HepG2 (cell line): ENCODE data around the gene MSL2. TPM values are rescaled to one million over a fixed set of nuclear protein-coding genes. Genes with fewer than 3 reads are reported as not detected.

Experiments used
- ARID5B ChIP-seq: IDR thresholded peaks from 2 replicates; pipeline ENCODE4 v1.4.0; 2020; ENCODE audit warnings: mild to moderate bottlenecking, missing genetic modification reagents
- ARNTL ChIP-seq: sonication (generic); formaldehyde crosslinking; IDR thresholded peaks from 2 replicates; pipeline ENCODE4 v1.4.0; 2020; ENCODE audit warnings: mild to moderate bottlenecking, missing genetic modification reagents
- E2F1 ChIP-seq: sonication (generic); formaldehyde crosslinking; IDR thresholded peaks from 2 replicates; pipeline ENCODE4 v1.5.0; 2020; ENCODE audit warnings: missing genetic modification reagents
- FOXP4 ChIP-seq: sonication (generic); formaldehyde crosslinking; IDR thresholded peaks from 2 replicates; pipeline ENCODE4 v1.4.0; 2020; ENCODE audit warnings: missing genetic modification reagents
- HNF4A ChIP-seq: sonication (generic); formaldehyde crosslinking; IDR thresholded peaks from 2 replicates; pipeline ENCODE4 v1.4.0; 2020; ENCODE audit warnings: missing genetic modification reagents
- MED13 ChIP-seq: sonication (generic); formaldehyde crosslinking; IDR thresholded peaks from 2 replicates; pipeline ENCODE4 v1.5.0; 2020; ENCODE audit warnings: missing genetic modification reagents
- MIXL1 ChIP-seq: IDR thresholded peaks from 2 replicates; pipeline ENCODE4 v1.6.1; 2016
- NCOA1 ChIP-seq: sonication (generic); formaldehyde crosslinking; IDR thresholded peaks from 2 replicates; pipeline ENCODE4 v1.9.0; 2021; ENCODE audit warnings: missing genetic modification reagents
- NR2F6 ChIP-seq, 2 experiments: IDR thresholded peaks; 2 replicates each; pipeline ENCODE4 v1.6.1; 2016; ENCODE audit warnings: antibody characterized with exemption in 1 of 2, mild to moderate bottlenecking in 1 of 2
- NRL ChIP-seq: sonication (generic); formaldehyde crosslinking; IDR thresholded peaks from 2 replicates; pipeline ENCODE4 v1.5.0; 2020; ENCODE audit warnings: missing genetic modification reagents, mild to moderate bottlenecking, moderate library complexity, borderline replicate concordance
- PAF1 ChIP-seq: IDR thresholded peaks from 2 replicates; pipeline ENCODE4 v1.6.1; 2016; ENCODE audit warnings: missing genetic modification reagents, missing compliant biosample characterization
- TAF1 ChIP-seq: sonication (generic); formaldehyde crosslinking; IDR thresholded peaks from 2 replicates; pipeline ENCODE4 v1.4.0; 2020; ENCODE audit warnings: missing genetic modification reagents
- TOE1 ChIP-seq: sonication (generic); formaldehyde crosslinking; IDR thresholded peaks from 2 replicates; pipeline ENCODE4 v1.4.0; 2020; ENCODE audit warnings: mild to moderate bottlenecking, missing genetic modification reagents
- UBTF ChIP-seq: sonication (generic); formaldehyde crosslinking; IDR thresholded peaks from 2 replicates; pipeline ENCODE4 v1.4.0; 2020; ENCODE audit warnings: mild to moderate bottlenecking, missing genetic modification reagents
- ZFP36L2 ChIP-seq: sonication (generic); formaldehyde crosslinking; IDR thresholded peaks from 2 replicates; pipeline ENCODE4 v1.4.0; 2020; ENCODE audit warnings: missing genetic modification reagents
- ZFX ChIP-seq: sonication (generic); formaldehyde crosslinking; IDR thresholded peaks from 2 replicates; pipeline ENCODE4 v1.4.0; 2020; ENCODE audit warnings: mild to moderate bottlenecking, low read depth, missing genetic modification reagents, moderate library complexity
- ZNF460 ChIP-seq: sonication (generic); formaldehyde crosslinking; IDR thresholded peaks from 2 replicates; pipeline ENCODE4 v1.5.1; 2020; ENCODE audit warnings: missing genetic modification reagents, mild to moderate bottlenecking, borderline replicate concordance
- ZNF501 ChIP-seq: sonication (generic); formaldehyde crosslinking; IDR thresholded peaks from 2 replicates; pipeline ENCODE4 v1.5.1; 2020; ENCODE audit warnings: mild to moderate bottlenecking, moderate library complexity, missing genetic modification reagents
- ZNF550 ChIP-seq: sonication (generic); formaldehyde crosslinking; IDR thresholded peaks from 2 replicates; pipeline ENCODE4 v1.4.0; 2020; ENCODE audit warnings: mild to moderate bottlenecking, missing genetic modification reagents, borderline replicate concordance
- ZNF563 ChIP-seq: sonication (generic); formaldehyde crosslinking; IDR thresholded peaks from 2 replicates; pipeline ENCODE4 v1.8.0; 2022; ENCODE audit warnings: mild to moderate bottlenecking, moderate library complexity, missing genetic modification reagents
- ZNF747 ChIP-seq: sonication (generic); formaldehyde crosslinking; IDR thresholded peaks from 2 replicates; pipeline ENCODE4 v1.8.1; 2023; ENCODE audit warnings: missing genetic modification reagents, mild to moderate bottlenecking, borderline replicate concordance
- ZNF777 ChIP-seq: sonication (generic); formaldehyde crosslinking; IDR thresholded peaks from 2 replicates; pipeline ENCODE4 v1.4.0; 2020; ENCODE audit warnings: missing genetic modification reagents
- polyA plus RNA-seq, 8 experiments: library from polyadenylated mRNA; depleted of rRNA in 3 of 8; stranded (reverse) in 7 of 8; unstranded in 1 of 8; fragments of >200 nt; fragmentation: Illumina TruSeq in 4 of 8; extraction: Trizol in 4 of 8; gene quantifications; 2 replicates each; pipeline versions ENCODE4 v1.2.1 to v1.2.3, GENCODE V29; 2011 to 2016; ENCODE audit warnings: low read depth in 4 of 8, missing spikeins in 1 of 8, mixed read lengths in 1 of 8; ENCODE audit not compliant: insufficient read depth in 1 of 8
- total RNA-seq, 5 experiments: library from RNA; depleted of rRNA; stranded (reverse); fragments of >200 nt; fragmentation: Illumina TruSeq; extraction: Trizol; gene quantifications; 2 replicates each; pipeline ENCODE4 v1.2.3, GENCODE V29; 2016; ENCODE audit warnings: low read depth in 1 of 5

MSL2 gene
- total and polyA plus RNA-seq, 2 of the 13 experiments (the other 11 are each of a cell fraction or from before 2014, with no cell fraction given) = 6.9 to 11.7 TPM

DNA sequence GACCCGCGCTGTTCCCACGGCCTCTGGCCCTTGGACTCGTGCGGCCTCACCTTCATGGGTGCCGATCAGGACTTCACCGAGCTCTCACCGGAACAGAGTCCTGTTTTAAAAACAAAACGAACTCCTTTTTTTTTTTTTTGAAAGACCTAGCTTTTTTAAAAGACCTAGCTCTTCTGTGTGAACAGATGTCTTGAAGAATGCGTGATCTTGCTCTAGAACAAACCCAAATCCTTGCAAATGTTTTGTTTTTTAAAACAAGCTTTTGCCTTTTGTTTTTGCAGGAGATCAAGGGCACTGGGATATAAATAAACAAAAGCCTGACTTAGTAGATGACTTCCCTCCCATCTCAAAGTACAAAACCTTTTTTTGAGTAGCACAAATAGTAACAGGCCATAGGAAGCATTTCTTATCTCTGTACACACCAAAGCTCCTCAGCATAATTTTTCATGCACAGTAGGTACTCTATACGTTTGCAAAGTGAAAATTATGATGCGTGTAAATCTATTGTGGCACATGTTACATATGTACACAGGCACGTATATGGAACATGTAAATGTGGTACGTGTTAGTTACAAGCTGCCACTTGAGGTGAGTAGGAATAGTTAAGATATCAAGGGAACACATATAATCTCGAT, 1.1 kb upstream of the MSL2 start (continued):
- TF ChIP-seq E2F1 = no peak
- no peak for TF ChIP-seq NCOA1 (CRISPR knock-in tag)
- no peak for TF ChIP-seq TAF1
- TF ChIP-seq MIXL1 = no peak
- no peak for TF ChIP-seq ZNF550 (CRISPR knock-in tag)
- peak; percentile 6; the same call in 1 of the 2 replicates for TF ChIP-seq ARNTL (CRISPR knock-in tag)
- TF ChIP-seq ZNF460 (CRISPR knock-in tag) = no peak
- TF ChIP-seq HNF4A (CRISPR knock-in tag) = peak; percentile 81; the same call in 1 of the 2 replicates
- TF ChIP-seq UBTF (CRISPR knock-in tag) = no peak
- TF ChIP-seq ZNF563 (CRISPR knock-in tag) = 0 out of 2 replicates have a peak, but pooled peaks have one; percentile 12
- peak; percentile 88 for TF ChIP-seq ZFX
- no peak; the same call in 1 of the 2 replicates for TF ChIP-seq FOXP4 (CRISPR knock-in tag)
- no peak for TF ChIP-seq ZNF777 (CRISPR knock-in tag)
- TF ChIP-seq NR2F6 (IDR thresholded peaks at IDR 0.05) = peak; percentile 46; the same call in 1 of the 2 replicates
- TF ChIP-seq NR2F6 (CRISPR knock-in tag; IDR thresholded peaks at IDR 0.05) = peak; percentile 60; the same call in 1 of the 2 replicates
- no peak for TF ChIP-seq NRL (CRISPR knock-in tag)
- no peak for TF ChIP-seq TOE1
- no peak; the same call in 1 of the 2 replicates for TF ChIP-seq ZNF747 (CRISPR knock-in tag)
- no peak for TF ChIP-seq PAF1 (CRISPR knock-in tag)
- no peak for TF ChIP-seq ARID5B
- TF ChIP-seq ZFP36L2 (CRISPR knock-in tag) = no peak
- no peak; the same call in 1 of the 2 replicates for TF ChIP-seq ZNF501 (CRISPR knock-in tag)
- no peak for TF ChIP-seq MED13 (CRISPR knock-in tag)
